ENCODE results near the gene STEAP4. TPM values are rescaled to one million over a fixed set of nuclear protein-coding genes. Genes with fewer than 3 reads are reported as not detected.
"Not testable (repeated sequence)": the region's sequence is repeated elsewhere in the genome, so short reads cannot be mapped to it uniquely, and the experiment has no call there.

STEAP4 gene
- total RNA-seq, 2 donors from 2014 or later = 0.10 to 0.42 TPM

DNA sequence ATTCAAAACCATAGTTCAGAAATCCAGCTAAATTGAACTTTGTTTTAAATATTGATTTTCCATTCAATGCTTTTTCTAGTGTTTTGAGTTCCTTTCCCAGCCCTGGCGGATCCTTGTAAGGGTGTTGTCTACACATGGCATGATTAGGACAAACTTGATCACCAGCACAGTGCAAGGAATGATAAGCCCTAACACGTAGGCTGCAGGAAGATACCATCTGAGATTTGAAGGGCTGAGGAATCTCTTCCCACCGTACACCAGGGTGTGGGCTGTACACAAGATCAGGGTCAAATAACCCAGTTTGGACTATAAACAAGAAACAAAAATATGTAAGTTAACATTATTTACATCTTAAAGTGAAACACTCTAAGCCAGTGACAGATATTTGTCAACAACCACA lies 27.4 kb downstream of the STEAP4 start:
- no peaks in the 10 kb centered on the region for H3K4me1 Mint-ChIP-seq
- H3K27ac Mint-ChIP-seq = no peak overlapping the region

DNA sequence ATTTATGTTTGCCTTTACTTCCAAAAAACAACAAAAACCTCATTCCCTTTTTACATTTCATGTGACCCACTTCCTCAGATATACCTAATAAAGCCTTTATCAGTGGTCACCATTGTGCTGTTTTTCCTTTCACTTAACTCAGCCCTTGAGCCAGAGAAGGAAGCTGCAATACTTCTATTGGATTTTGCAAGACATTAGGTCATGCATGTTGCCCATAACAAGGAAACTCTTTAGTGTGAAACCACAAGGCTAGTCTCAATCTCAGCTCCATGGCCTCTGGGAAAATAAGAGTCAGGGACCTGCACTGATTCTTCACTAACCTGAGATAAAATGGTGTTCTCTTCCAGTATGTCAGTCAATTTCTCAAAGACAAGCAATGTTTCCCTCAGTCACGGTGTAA lies 27.8 kb downstream of the STEAP4 start:
- Mint-ChIP-seq H3K27me3 (peaks cover 11% of the 10 kb centered on the region), H3K27ac (no peak overlapping the region), H3K4me1 (no peaks in the 10 kb centered on the region), H3K4me3 (no peak overlapping the region), H3K36me3 (ENCODE audit: low read depth) (no peaks in the 10 kb centered on the region)
- H3K9me3 ChIP-seq (ENCODE audit: control insufficient read depth, low read length, poor library complexity, severe bottlenecking) = no peaks in the 10 kb centered on the region
- DNase-seq (no peak), ATAC-seq (no peak)

More for the DNA sequence above, 27.4 kb downstream of the STEAP4 start:
- ATAC-seq (no peak), DNase-seq (no peak)
- no peaks in the 10 kb centered on the region for H3K9me3 ChIP-seq (ENCODE audit: control insufficient read depth, low read length, poor library complexity, severe bottlenecking)
- Mint-ChIP-seq H3K4me3 (no peak overlapping the region), H3K27me3 (peaks cover 13% of the 10 kb centered on the region), H3K36me3 (ENCODE audit: low read depth) (no peaks in the 10 kb centered on the region)

DNA sequence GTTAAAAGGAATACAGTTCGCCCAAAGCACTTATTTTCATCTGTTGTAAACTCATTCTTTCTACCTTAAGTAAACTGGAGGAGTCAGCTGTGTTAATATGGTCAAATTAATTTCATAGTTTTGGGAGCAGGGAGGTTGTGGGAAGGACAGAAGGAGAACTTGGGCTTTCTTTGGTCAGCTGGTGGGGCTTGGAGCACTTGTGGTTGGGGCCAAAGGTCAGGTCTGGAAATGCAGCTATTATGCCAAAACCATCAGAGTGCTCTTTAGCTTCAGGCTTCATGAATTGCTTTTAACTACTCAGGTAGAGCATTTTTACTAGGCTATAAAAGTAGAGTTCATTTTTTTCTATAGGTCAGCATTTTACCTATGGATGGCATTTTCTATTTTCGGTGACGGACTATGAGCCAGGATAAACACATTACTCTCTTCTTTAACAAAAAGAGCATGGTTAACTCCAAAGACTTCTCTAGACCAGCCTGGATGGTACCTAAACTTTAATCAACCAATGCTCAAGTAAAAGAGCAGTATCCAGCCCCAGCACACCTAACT lies 30.0 kb downstream of the STEAP4 start:
- Mint-ChIP-seq H3K36me3 (ENCODE audit: low read depth) (no peaks in the 10 kb centered on the region), H3K27ac (no peak overlapping the region), H3K4me3 (no peak overlapping the region), H3K4me1 (no peaks in the 10 kb centered on the region), H3K27me3 (peaks cover 5% of the 10 kb centered on the region)
- no peaks in the 10 kb centered on the region for H3K9me3 ChIP-seq (ENCODE audit: control insufficient read depth, low read length, poor library complexity, severe bottlenecking)
- no peak for DNase-seq
- no peak for ATAC-seq

DNA sequence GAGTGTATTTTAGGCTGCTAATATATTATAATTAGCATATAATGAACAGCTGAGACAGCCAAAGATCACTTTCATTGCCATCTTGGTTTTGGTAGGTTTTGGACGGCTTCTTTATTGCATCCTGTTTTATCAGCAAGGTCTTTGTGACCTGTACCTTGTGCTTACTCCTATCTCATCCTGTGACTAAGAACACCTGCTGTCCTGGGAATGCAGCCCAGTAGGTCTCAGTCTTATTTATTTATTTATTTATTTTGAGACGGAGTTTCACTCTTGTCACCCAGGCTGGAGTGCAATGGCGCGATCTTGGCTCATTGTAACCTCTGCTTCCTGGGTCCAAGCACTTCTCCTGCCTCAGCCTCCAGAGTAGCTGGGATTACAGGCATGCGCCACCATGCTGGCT lies 31.8 kb downstream of the STEAP4 start:
- not testable (repeated sequence) for H3K4me1 Mint-ChIP-seq; ATAC-seq; H3K4me3 Mint-ChIP-seq; H3K9me3 ChIP-seq (ENCODE audit: control insufficient read depth, low read length, poor library complexity, severe bottlenecking); DNase-seq; H3K36me3 Mint-ChIP-seq (ENCODE audit: low read depth); H3K27me3 Mint-ChIP-seq; H3K27ac Mint-ChIP-seq

DNA sequence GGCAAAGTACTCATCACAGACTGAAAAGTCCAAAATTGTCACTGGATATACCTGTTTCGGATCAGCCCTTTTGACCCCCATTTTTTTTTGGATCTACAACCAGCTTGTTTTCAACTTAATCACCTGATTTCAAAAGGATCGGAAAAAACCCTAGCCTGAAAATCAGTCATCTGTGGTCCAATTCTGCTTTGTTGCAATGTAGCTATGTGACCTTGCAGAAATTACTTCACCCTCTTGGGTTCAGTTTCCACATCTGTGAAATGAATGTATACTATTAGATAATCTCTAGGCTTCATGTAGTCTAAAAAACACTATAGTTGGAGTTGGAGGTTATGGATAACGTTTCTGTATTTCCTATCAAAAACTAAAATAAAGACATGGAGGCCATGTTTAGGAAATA lies 37.1 kb downstream of the STEAP4 start:
- Mint-ChIP-seq H3K27ac (no peak overlapping the region), H3K4me3 (no peak overlapping the region), H3K36me3 (ENCODE audit: low read depth) (no peaks in the 10 kb centered on the region), H3K27me3 (peaks cover 5% of the 10 kb centered on the region), H3K4me1 (no peaks in the 10 kb centered on the region)
- no peak for DNase-seq
- no peak for ATAC-seq
- no peaks in the 10 kb centered on the region for H3K9me3 ChIP-seq (ENCODE audit: control insufficient read depth, low read length, poor library complexity, severe bottlenecking)

DNA sequence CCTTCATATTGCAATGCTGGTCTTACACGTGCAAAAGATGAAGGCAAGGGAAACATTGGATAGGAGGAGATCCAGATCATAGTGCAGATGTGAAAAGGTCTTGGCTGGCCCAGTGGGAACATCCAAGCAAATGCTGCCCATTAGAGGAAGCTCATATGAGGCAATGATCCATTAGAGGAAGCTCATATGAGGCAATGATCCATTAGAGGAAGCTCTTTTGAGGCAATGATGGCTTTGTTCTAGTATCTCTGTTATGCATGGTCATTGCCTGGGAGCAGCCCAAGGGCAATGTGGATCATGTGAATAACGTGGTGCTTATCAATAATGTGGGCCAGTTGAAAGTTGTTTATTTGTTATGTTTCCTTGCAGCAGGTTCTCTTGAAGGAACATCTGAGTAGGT lies 37.8 kb downstream of the STEAP4 start:
- H3K4me3 Mint-ChIP-seq = no peak overlapping the region
- no peak for ATAC-seq
- no peak overlapping the region for H3K27ac Mint-ChIP-seq
- H3K9me3 ChIP-seq (ENCODE audit: control insufficient read depth, low read length, poor library complexity, severe bottlenecking) = no peaks in the 10 kb centered on the region
- H3K36me3 Mint-ChIP-seq (ENCODE audit: low read depth) = no peaks in the 10 kb centered on the region
- no peak for DNase-seq
- H3K27me3 Mint-ChIP-seq = peaks cover 5% of the 10 kb centered on the region
- H3K4me1 Mint-ChIP-seq = no peaks in the 10 kb centered on the region

DNA sequence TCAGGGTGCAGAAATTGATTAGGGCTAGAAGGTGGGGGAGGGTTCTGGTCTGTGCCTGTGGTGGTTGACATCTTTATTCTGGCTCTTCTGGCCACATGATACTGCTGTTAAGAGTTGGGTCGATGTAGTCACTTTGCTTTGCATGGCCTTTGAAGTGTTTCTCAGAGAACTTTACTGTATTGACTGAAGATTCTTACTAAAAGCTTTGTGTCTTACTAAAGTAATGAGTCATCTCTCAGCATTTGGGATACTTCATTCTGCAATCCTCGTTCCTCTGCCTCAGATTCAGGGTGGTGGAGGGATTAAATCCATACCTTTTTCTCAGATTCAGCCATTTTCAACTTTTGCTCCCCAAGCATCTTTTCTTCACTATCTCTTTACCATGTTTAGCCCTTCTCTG lies 38.6 kb downstream of the STEAP4 start:
- H3K36me3 Mint-ChIP-seq (ENCODE audit: low read depth) = no peaks in the 10 kb centered on the region
- no peak overlapping the region for H3K4me3 Mint-ChIP-seq
- H3K9me3 ChIP-seq (ENCODE audit: control insufficient read depth, low read length, poor library complexity, severe bottlenecking) = no peaks in the 10 kb centered on the region
- DNase-seq = no peak
- no peak for ATAC-seq
- H3K27me3 Mint-ChIP-seq = peaks cover 5% of the 10 kb centered on the region
- no peaks in the 10 kb centered on the region for H3K4me1 Mint-ChIP-seq
- no peak overlapping the region for H3K27ac Mint-ChIP-seq

DNA sequence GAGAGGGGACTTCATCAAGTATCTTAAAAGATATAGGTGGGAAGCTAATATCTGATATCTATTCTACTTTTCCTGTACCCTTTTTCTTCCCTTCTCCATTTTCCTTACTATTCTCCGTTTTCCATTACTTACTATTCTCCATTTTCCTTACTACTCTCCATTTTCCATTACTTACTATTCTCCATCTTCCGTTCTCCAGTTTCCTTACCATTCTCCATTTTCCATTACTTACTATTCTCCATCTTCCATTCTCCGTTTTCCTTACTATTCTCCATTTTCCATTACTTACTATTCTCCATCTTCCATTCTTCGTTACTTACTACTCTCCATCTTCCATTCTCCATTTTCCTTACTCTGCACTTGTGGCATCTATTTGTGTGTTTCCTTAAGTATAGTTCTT lies 39.3 kb downstream of the STEAP4 start:
- H3K4me3 Mint-ChIP-seq = no peak overlapping the region
- no peaks in the 10 kb centered on the region for H3K36me3 Mint-ChIP-seq (ENCODE audit: low read depth)
- ATAC-seq = no peak
- H3K9me3 ChIP-seq (ENCODE audit: control insufficient read depth, low read length, poor library complexity, severe bottlenecking) = no peaks in the 10 kb centered on the region
- no peaks in the 10 kb centered on the region for H3K4me1 Mint-ChIP-seq
- H3K27ac Mint-ChIP-seq = no peak overlapping the region
- no peak for DNase-seq
- peaks cover 4% of the 10 kb centered on the region for H3K27me3 Mint-ChIP-seq

DNA sequence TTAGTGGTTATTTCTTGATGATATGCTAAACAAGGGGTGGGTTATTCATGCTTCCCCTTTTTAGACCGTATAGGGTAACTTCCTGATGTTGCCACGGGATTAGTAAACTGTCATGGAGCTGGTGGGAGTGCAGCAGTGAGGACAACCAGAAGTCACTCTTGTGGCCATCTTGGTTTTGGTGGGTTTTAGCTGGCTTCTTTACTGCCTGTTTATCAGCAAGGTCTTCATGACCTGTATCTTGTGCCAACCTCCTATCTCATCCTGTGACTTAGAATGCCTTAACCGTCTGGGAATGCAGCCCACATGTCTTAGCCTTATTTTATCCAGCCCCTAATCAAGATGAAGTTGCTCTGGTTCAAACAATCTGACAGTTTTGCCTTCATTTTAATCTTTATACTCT lies 41.7 kb downstream of the STEAP4 start:
- H3K36me3 Mint-ChIP-seq (ENCODE audit: low read depth); H3K4me1 Mint-ChIP-seq; H3K4me3 Mint-ChIP-seq; H3K9me3 ChIP-seq (ENCODE audit: control insufficient read depth, low read length, poor library complexity, severe bottlenecking); H3K27me3 Mint-ChIP-seq; ATAC-seq; DNase-seq; H3K27ac Mint-ChIP-seq: not testable (repeated sequence)

DNA sequence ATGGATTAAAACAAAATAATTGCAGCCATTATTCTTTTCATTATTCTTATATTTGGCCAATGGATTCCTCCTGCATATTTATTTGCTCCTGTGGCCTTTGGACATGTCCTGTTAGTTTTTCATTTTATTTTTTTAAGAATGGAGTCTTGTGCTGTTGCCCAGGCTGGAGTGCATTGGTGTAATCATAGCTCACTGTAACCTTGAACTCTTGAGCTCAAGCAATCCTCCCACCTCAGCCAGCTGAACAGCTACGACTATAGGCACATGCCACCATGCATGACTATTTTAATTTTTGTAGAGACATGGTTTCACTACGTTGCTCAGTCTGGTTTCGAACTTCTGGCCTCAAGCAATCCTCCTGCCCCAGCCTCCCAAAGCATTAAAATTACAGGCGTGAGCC lies 44.1 kb downstream of the STEAP4 start:
- H3K27me3 Mint-ChIP-seq = peaks cover 7% of the 10 kb centered on the region
- DNase-seq = no peak
- no peak overlapping the region for H3K4me3 Mint-ChIP-seq
- ATAC-seq = no peak
- peaks cover 3% of the 10 kb centered on the region for H3K36me3 Mint-ChIP-seq (ENCODE audit: low read depth)
- no peaks in the 10 kb centered on the region for H3K9me3 ChIP-seq (ENCODE audit: control insufficient read depth, low read length, poor library complexity, severe bottlenecking)
- no peaks in the 10 kb centered on the region for H3K4me1 Mint-ChIP-seq
- H3K27ac Mint-ChIP-seq = no peak overlapping the region

DNA sequence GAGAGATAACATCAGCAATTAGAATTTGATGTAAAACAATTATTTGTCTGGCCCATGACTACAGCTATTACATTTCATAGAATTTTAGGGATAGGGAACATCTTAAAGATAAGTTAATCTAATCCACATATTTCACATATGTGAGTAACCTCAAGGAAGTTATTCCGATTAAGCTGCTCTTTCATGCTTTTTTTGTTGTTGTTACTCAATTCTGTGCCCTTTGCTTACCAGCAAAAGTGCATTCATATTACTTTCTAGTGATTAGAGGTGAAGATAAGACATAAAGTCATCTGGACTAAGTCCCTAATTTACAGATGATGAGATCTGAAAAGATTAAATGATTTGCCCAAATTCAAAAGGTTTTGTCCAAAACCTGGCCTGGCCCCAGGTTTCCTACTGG lies 46.0 kb downstream of the STEAP4 start:
- ATAC-seq (no peak), DNase-seq (no peak)
- Mint-ChIP-seq H3K27ac (no peak overlapping the region), H3K4me1 (no peaks in the 10 kb centered on the region), H3K4me3 (no peak overlapping the region), H3K36me3 (ENCODE audit: low read depth) (peaks cover 4% of the 10 kb centered on the region), H3K27me3 (peaks cover 7% of the 10 kb centered on the region)
- no peaks in the 10 kb centered on the region for H3K9me3 ChIP-seq (ENCODE audit: control insufficient read depth, low read length, poor library complexity, severe bottlenecking)

DNA sequence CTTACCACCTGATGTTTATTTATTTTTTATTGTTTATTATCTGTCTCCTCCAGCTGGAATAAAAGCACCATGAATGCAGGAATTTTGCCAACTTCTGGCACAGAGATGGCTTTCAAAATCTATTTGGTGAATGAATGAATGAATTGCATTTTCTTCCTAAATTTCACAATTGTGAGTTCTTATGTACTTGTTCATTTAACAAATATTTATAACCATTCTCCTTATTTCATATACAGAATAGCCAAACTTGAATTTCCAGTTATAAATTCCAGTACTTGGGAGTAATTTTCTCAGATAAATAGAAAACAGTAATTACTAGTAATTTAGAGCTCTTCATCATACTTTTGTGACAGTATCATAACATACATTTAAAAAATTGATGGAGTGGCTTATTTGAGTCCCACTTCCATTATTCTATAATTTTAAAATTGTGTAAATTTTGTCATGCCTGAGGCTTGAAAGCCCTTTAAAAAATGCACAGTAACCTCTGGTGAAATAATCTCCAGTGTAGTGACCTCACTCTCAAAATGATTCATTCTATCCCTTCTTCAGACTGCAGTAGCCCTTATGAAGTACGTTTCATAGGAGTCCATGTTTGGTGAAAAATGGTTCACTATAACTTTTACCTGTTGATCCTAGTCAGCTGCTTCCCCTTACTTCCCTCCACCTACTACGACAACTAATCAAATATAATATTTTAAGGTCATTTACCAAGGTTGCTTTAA lies 46.9 kb downstream of the STEAP4 start:
- no peak for DNase-seq
- Mint-ChIP-seq H3K4me1 (no peaks in the 10 kb centered on the region), H3K27me3 (peaks cover 7% of the 10 kb centered on the region), H3K36me3 (ENCODE audit: low read depth) (peaks cover 4% of the 10 kb centered on the region), H3K27ac (no peak overlapping the region), H3K4me3 (no peak overlapping the region)
- no peaks in the 10 kb centered on the region for H3K9me3 ChIP-seq (ENCODE audit: control insufficient read depth, low read length, poor library complexity, severe bottlenecking)
- no peak for ATAC-seq

DNA sequence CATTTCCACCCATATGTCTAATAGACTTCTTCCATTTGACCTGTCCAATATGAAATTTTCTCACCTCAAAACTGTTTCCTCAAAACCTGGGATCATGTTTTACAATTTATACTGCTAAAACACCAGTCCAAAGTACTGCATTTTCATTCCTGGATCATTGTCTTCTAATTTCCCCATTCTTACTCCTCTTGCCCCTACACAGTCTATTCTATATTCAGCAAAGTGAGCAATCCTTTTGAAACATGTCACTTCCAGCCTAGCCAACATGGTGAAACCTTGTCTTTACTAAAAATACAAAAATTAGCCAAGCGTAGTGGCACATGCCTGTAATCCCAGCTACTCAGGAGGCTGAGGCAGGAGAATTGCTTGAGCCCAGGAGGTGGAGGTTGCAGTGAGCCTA lies 48.4 kb downstream of the STEAP4 start:
- H3K4me1 Mint-ChIP-seq; ATAC-seq; H3K27me3 Mint-ChIP-seq; H3K36me3 Mint-ChIP-seq (ENCODE audit: low read depth); DNase-seq; H3K9me3 ChIP-seq (ENCODE audit: control insufficient read depth, low read length, poor library complexity, severe bottlenecking); H3K27ac Mint-ChIP-seq; H3K4me3 Mint-ChIP-seq: not testable (repeated sequence)

DNA sequence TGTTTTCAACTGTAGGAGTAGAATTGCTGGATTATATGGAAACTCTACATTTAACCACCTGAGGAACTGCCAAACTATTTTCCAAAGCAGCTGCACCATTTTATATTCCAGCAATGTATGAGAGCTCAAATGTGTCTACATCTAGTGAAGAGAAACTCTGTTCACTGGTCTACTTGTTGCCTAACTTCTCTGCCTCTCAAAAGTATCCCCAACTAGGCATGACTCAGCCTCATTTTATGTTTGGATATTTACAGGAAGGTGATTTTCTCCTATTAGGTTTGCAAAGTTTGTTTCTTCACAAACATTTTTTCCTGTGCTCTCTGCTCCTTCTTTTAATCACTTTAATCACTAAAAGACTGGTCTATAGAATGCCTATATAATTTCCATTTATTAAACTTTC lies 49.8 kb downstream of the STEAP4 start:
- no peak overlapping the region for H3K27ac Mint-ChIP-seq
- no peaks in the 10 kb centered on the region for H3K9me3 ChIP-seq (ENCODE audit: control insufficient read depth, low read length, poor library complexity, severe bottlenecking)
- DNase-seq (no peak), ATAC-seq (no peak)
- no peaks in the 10 kb centered on the region for H3K4me1 Mint-ChIP-seq
- H3K36me3 Mint-ChIP-seq (ENCODE audit: low read depth) = peaks cover 4% of the 10 kb centered on the region
- no peak overlapping the region for H3K4me3 Mint-ChIP-seq
- peaks cover 7% of the 10 kb centered on the region for H3K27me3 Mint-ChIP-seq
